HEK293 (cell line): ENCODE data around the gene ELAPOR2.
"Not testable (repeated sequence)": the region's sequence is repeated elsewhere in the genome, so short reads cannot be mapped to it uniquely, and the experiment has no call there.

Experiments
- CTCF ChIA-PET: fragments of 350-600 bp; formaldehyde crosslinking; extraction: SDS; loops from one replicate; lab custom pipeline; 2021; ENCODE audit warnings: antibody characterized with exemption; lab: Yijun Ruan, JAX
- POLR2A ChIA-PET: fragments of 300-600 bp; formaldehyde crosslinking; extraction: SDS; loops from one replicate; lab custom pipeline; 2020; ENCODE audit warnings: antibody characterized with exemption, inconsistent platforms; lab: Yijun Ruan, JAX
- H3K27ac ChIP-seq: fragments of 200-500 bp; sonication (Bioruptor generic); 2 replicates; pipeline ENCODE4 v1.5.1; 2014; ENCODE audit warnings: low read depth, low read length, control low read depth, inconsistent platforms; ENCODE audit errors: extremely low read depth
- H3K36me3 ChIP-seq, 2 experiments: fragments of 200-500 bp in 1 of 2; sonication (Bioruptor generic) in 1 of 2; 1 replicate in 1 of 2; 2 replicates in 1 of 2; pipeline ENCODE4 v1.5.1; 2014 to 2017; ENCODE audit warnings: inconsistent platforms in 2 of 2, low read length in 2 of 2; ENCODE audit not compliant: control insufficient read depth in 2 of 2, insufficient read depth in 1 of 2
- H3K4me1 ChIP-seq: fragments of 200-500 bp; sonication (Bioruptor generic); 2 replicates; pipeline ENCODE4 v1.5.1; 2014; ENCODE audit warnings: mild to moderate bottlenecking, low read length, inconsistent platforms; ENCODE audit not compliant: control insufficient read depth, insufficient read depth
- H3K4me3 ChIP-seq: 2 replicates; pipeline ENCODE4 v1.5.1; 2011; ENCODE audit warnings: low read depth, mild to moderate bottlenecking, control low read depth, low read length, moderate library complexity
- H3K9me3 ChIP-seq: fragments of 200-500 bp; sonication (Bioruptor generic); 2 replicates; pipeline ENCODE4 v1.5.1; 2014; ENCODE audit warnings: low read depth, low read length, inconsistent platforms; ENCODE audit not compliant: control insufficient read depth, insufficient read depth
- HOXC10 ChIP-seq: sonication (generic); formaldehyde crosslinking; IDR thresholded peaks from 2 replicates; pipeline ENCODE4 v1.8.1; 2023; ENCODE audit warnings: mild to moderate bottlenecking, missing genetic modification reagents
- SP7 ChIP-seq: fragments of 450-650 bp; formaldehyde crosslinking; IDR thresholded peaks from 2 replicates; pipeline ENCODE4 v1.5.1; 2016; ENCODE audit warnings: missing biosample characterization, missing genetic modification characterization
- ZBTB8A ChIP-seq: fragments of 450-650 bp; formaldehyde crosslinking; IDR thresholded peaks from 2 replicates; pipeline ENCODE4 v1.5.1; 2016; ENCODE audit warnings: missing biosample characterization, missing genetic modification characterization
- ZNF223 ChIP-seq: fragments of 450-650 bp; formaldehyde crosslinking; IDR thresholded peaks from 2 replicates; pipeline ENCODE4 v1.5.1; 2016; ENCODE audit warnings: missing biosample characterization, missing genetic modification characterization
- ZNF341 ChIP-seq: fragments of 450-650 bp; formaldehyde crosslinking; IDR thresholded peaks from 2 replicates; pipeline ENCODE4; 2016; ENCODE audit warnings: low read depth, missing biosample characterization, missing genetic modification characterization
- ZNF366 ChIP-seq: fragments of 450-650 bp; formaldehyde crosslinking; conservative IDR thresholded peaks from 2 replicates; pipeline ENCODE4 v1.5.1; 2016; ENCODE audit warnings: missing biosample characterization, missing genetic modification characterization
- ZNF394 ChIP-seq: fragments of 450-650 bp; formaldehyde crosslinking; IDR thresholded peaks from 2 replicates; pipeline ENCODE4 v1.5.1; 2016; ENCODE audit warnings: missing biosample characterization, missing genetic modification characterization, mild to moderate bottlenecking, moderate library complexity, borderline replicate concordance
- ZNF398 ChIP-seq: fragments of 450-650 bp; formaldehyde crosslinking; IDR thresholded peaks from 2 replicates; pipeline ENCODE4 v1.5.1; 2017; ENCODE audit warnings: missing biosample characterization, missing genetic modification characterization
- ZNF544 ChIP-seq: fragments of 450-650 bp; formaldehyde crosslinking; IDR thresholded peaks from 2 replicates; pipeline ENCODE4 v1.5.0; 2017; ENCODE audit warnings: missing biosample characterization, missing genetic modification characterization
- ZNF555 ChIP-seq: fragments of 450-650 bp; formaldehyde crosslinking; conservative IDR thresholded peaks from 2 replicates; pipeline ENCODE4 v1.5.1; 2017; ENCODE audit warnings: missing biosample characterization, mild to moderate bottlenecking, missing genetic modification characterization, inconsistent platforms
- ZNF660 ChIP-seq: fragments of 450-650 bp; IDR thresholded peaks from 2 replicates; pipeline ENCODE4 v1.5.1; 2018; ENCODE audit warnings: missing biosample characterization, mild to moderate bottlenecking, missing genetic modification characterization
- ZNF692 ChIP-seq: fragments of 450-650 bp; formaldehyde crosslinking; IDR thresholded peaks from 2 replicates; pipeline ENCODE4 v1.5.1; 2016; ENCODE audit warnings: missing biosample characterization, missing genetic modification characterization
- ZNF830 ChIP-seq: fragments of 450-650 bp; IDR thresholded peaks from 2 replicates; pipeline ENCODE4 v1.5.0; 2018; ENCODE audit warnings: missing biosample characterization, missing genetic modification characterization, low read depth, mild to moderate bottlenecking, moderate library complexity
- TF ChIP-seq, protein P1 (sequence below): fragments of 450-650 bp; formaldehyde crosslinking; IDR thresholded peaks from 2 replicates; pipeline ENCODE4 v1.5.1; 2016; ENCODE audit warnings: missing biosample characterization, missing genetic modification characterization, borderline replicate concordance
- TF ChIP-seq, protein P2 (sequence below): fragments of 450-650 bp; formaldehyde crosslinking; IDR thresholded peaks from 2 replicates; pipeline ENCODE4 v1.5.1; 2017; ENCODE audit warnings: missing biosample characterization, mild to moderate bottlenecking, missing genetic modification characterization, moderate library complexity

The ELAPOR2 gene

GRCh38 chr7:87046456-87046855, 13.0 kb downstream of the ELAPOR2 start:
- CTCF ChIA-PET, result no interaction called here
- H3K4me3 ChIP-seq, result no peak overlapping the region

DNA sequence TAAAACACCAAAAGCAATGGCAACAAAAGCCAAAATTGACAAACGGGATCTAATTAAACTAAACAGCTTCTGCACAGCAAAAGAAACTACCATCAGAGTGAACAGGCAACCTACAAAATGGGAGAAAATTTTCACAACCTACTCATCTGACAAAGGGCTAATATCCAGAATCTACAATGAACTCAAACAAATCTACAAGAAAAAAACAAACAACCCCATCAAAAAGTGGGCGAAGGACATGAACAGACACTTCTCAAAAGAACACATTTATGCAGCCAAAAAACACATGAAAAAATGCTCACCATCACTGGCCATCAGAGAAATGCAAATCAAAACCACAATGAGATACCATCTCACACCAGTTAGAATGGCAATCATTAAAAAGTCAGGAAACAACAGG, 14.7 kb downstream of the ELAPOR2 start:
- H3K4me1 ChIP-seq, H3K4me3 ChIP-seq, H3K36me3 ChIP-seq, CTCF ChIA-PET, H3K9me3 ChIP-seq, POLR2A ChIA-PET, H3K27ac ChIP-seq: not testable (repeated sequence)

More at GRCh38 chr7:87046456-87046855, 13.0 kb downstream of the ELAPOR2 start:
- no peaks in the 10 kb centered on the region for H3K9me3 ChIP-seq
- H3K4me1 ChIP-seq, result no peaks in the 10 kb centered on the region
- TF ChIP-seq, protein P1, sequence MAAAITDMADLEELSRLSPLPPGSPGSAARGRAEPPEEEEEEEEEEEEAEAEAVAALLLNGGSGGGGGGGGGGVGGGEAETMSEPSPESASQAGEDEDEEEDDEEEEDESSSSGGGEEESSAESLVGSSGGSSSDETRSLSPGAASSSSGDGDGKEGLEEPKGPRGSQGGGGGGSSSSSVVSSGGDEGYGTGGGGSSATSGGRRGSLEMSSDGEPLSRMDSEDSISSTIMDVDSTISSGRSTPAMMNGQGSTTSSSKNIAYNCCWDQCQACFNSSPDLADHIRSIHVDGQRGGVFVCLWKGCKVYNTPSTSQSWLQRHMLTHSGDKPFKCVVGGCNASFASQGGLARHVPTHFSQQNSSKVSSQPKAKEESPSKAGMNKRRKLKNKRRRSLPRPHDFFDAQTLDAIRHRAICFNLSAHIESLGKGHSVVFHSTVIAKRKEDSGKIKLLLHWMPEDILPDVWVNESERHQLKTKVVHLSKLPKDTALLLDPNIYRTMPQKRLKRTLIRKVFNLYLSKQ (tag by site-specific recombination), result no peak
- TF ChIP-seq SP7, result no peak
- no peaks in the 10 kb centered on the region for H3K36me3 ChIP-seq
- POLR2A ChIA-PET, result no interaction called here
- H3K27ac ChIP-seq, result no peak overlapping the region

DNA sequence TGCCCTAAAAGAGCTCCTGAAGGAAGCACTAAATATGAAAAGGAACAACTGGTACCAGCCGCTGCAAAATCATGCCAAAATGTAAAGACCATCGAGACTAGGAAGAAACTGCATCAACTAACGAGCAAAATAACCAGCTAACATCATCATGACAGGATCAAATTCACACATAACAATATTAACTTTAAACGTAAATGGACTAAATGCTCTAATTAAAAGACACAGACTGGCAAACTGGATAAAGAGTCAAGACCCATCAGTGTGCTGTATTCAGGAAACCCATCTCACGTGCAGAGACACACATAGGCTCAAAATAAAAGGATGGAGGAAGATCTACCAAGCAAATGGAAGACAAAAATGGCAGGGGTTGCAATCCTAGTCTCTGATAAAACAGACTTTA, 17.9 kb downstream of the ELAPOR2 start:
- H3K4me1 ChIP-seq, POLR2A ChIA-PET, CTCF ChIA-PET, H3K36me3 ChIP-seq, H3K4me3 ChIP-seq, H3K9me3 ChIP-seq, H3K27ac ChIP-seq: not testable (repeated sequence)

- TF ChIP-seq ZBTB8A (tag by site-specific recombination) (peak; percentile 61), ZNF341 (peak; percentile 90)
- H3K9me3 ChIP-seq, H3K36me3 ChIP-seq, H3K4me3 ChIP-seq, H3K27ac ChIP-seq, POLR2A ChIA-PET, CTCF ChIA-PET, H3K4me1 ChIP-seq: not testable (repeated sequence)
Observed at GRCh38 chr7:87039691-87040299, 19.7 kb downstream of the ELAPOR2 start.

GRCh38 chr7:87038993-87039690, 20.3 kb downstream of the ELAPOR2 start:
- Histone ChIP-seq H3K4me3 (no peak overlapping the region), H3K4me1 (no peaks in the 10 kb centered on the region), H3K36me3 (no peaks in the 10 kb centered on the region), H3K9me3 (no peaks in the 10 kb centered on the region), H3K27ac (no peak overlapping the region)
- CTCF ChIA-PET, result no interaction called here
- TF ChIP-seq ZNF692 (tag by site-specific recombination), result no peak
- no peak for TF ChIP-seq ZNF660
- TF ChIP-seq ZNF223, result no peak
- no peak for TF ChIP-seq ZNF394 (tag by site-specific recombination)
- TF ChIP-seq, protein P2, sequence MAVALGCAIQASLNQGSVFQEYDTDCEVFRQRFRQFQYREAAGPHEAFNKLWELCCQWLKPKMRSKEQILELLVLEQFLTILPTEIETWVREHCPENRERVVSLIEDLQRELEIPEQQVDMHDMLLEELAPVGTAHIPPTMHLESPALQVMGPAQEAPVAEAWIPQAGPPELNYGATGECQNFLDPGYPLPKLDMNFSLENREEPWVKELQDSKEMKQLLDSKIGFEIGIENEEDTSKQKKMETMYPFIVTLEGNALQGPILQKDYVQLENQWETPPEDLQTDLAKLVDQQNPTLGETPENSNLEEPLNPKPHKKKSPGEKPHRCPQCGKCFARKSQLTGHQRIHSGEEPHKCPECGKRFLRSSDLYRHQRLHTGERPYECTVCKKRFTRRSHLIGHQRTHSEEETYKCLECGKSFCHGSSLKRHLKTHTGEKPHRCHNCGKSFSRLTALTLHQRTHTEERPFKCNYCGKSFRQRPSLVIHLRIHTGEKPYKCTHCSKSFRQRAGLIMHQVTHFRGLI, result no peak
- no peak for TF ChIP-seq ZNF366 (tag by site-specific recombination)
- no peak for TF ChIP-seq ZNF555 (tag by site-specific recombination)
- TF ChIP-seq HOXC10 (CRISPR knock-in tag), result no peak
- no peak for TF ChIP-seq ZNF544
- TF ChIP-seq ZNF830 (tag by site-specific recombination), result no peak
- no peak for TF ChIP-seq ZNF398 (tag by site-specific recombination)
- POLR2A ChIA-PET, result no interaction called here
